Measurements from ENCODE around the gene GCLC. TPM values are rescaled to one million over a fixed set of nuclear protein-coding genes. Genes with fewer than 3 reads are reported as not detected.
A peak's percentile ranks its signal among the peaks of the same experiment; 100 is the strongest.

Gene GCLC
- total and polyA plus RNA-seq, 10 of the 15 experiments (the other 5 are each of a cell fraction or from before 2014, with no cell fraction given): 6.5 to 23.6 (median 12.5) TPM

- FAIRE-seq (no peak), ATAC-seq (no peak), DNase-seq (ENCODE audit: low read depth, low spot score) (no peak)
- no TSS peak for BruUV-seq (replicated peaks)
- no peaks in the 10 kb centered on the region; the same call in 2 of the 3 replicates for H3K9me3 ChIP-seq (replicated peaks; ENCODE audit: control insufficient read depth, insufficient read depth, low read length)
- intact Hi-C loops (cut with micrococcal nuclease; ENCODE audit: unreplicated experiment) (no loop called here), in situ Hi-C loops (cut with MboI) (no loop called here)
- H3K79me2 ChIP-seq (ENCODE audit: control insufficient read depth, insufficient read depth, low read length): peaks cover 12% of the 10 kb centered on the region
- peaks cover 0 to 6% of the 10 kb centered on the region in 2 experiments; a peak in 1 of 4 replicates for H3K27me3 ChIP-seq (replicated peaks in 1 of 2; ENCODE audit: control insufficient read depth in 2 of 2, insufficient read depth in 2 of 2, low read length in 1 of 2)
- H3K9ac ChIP-seq (ENCODE audit: control insufficient read depth, insufficient read depth, low read length): no peak overlapping the region
- no peak overlapping the region for H3K27ac ChIP-seq (ENCODE audit: control insufficient read depth, insufficient read depth)
- peaks cover 5% of the 10 kb centered on the region; the same call in 1 of the 2 replicates for H3K4me1 ChIP-seq (ENCODE audit: control insufficient read depth, insufficient read depth, low read length)
- H4K20me1 ChIP-seq (ENCODE audit: control insufficient read depth, insufficient read depth): no peaks in the 10 kb centered on the region
- H2AFZ ChIP-seq (ENCODE audit: control insufficient read depth, low read depth, low read length): no peak overlapping the region
- H3K4me3 ChIP-seq: no peak overlapping the region
- ChIA-PET RAD21 (ENCODE audit: unreplicated experiment) (no interaction called here), SMC1A (ENCODE audit: uncharacterized antibody, unreplicated experiment) (interaction anchor here (0.7 kb wide), 1 partner anchor 150 kb away, joined by 3 read pairs; no protein-coding TSS in a partner anchor), CTCF (interaction anchor here (0.5 to 2.5 kb wide), 3 partner anchors 47 to 115 kb away, joined by 3 to 13 read pairs (median 3); no protein-coding TSS in a partner anchor), POLR2A (interaction anchor here (0.6 to 0.7 kb wide), 2 partner anchors 8 to 167 kb away, joined by 3 read pairs; no protein-coding TSS in a partner anchor)
- H3K4me2 ChIP-seq (ENCODE audit: control insufficient read depth, insufficient read depth): no peak overlapping the region
- WGBS (ENCODE audit: insufficient coverage, insufficient replicate concordance, low lambda C conversion rate, missing lambda C conversion rate): 97% methylated on average over 7 of the region's 7 CpGs
- no peaks in the 10 kb centered on the region for H3K36me3 ChIP-seq (ENCODE audit: control insufficient read depth in 2 of 2, insufficient read depth in 2 of 2, low read length in 1 of 2)
- TF ChIP-seq ZBTB33 (IDR thresholded peaks at IDR 0.05): no peak
Measured at GRCh38 chr6:53541900-53542299, 3.0 kb downstream of the GCLC start.

GRCh38 chr6:53540129-53540692 is 4.7 kb downstream of the GCLC start:
- Histone ChIP-seq H3K27ac (ENCODE audit: control insufficient read depth, insufficient read depth) (no peak overlapping the region), H3K4me1 (ENCODE audit: control insufficient read depth, insufficient read depth, low read length) (peaks cover 5% of the 10 kb centered on the region; the same call in 1 of the 2 replicates), H3K4me2 (ENCODE audit: control insufficient read depth, insufficient read depth) (0 out of 2 replicates have a peak overlapping the region, but pooled peaks have one; percentile 2), H3K9ac (ENCODE audit: control insufficient read depth, insufficient read depth, low read length) (no peak overlapping the region), H3K27me3 (replicated peaks in 1 of 2; ENCODE audit: control insufficient read depth in 2 of 2, insufficient read depth in 2 of 2, low read length in 1 of 2) (no peaks in the 10 kb centered on the region), H3K36me3 (ENCODE audit: control insufficient read depth in 2 of 2, insufficient read depth in 2 of 2, low read length in 1 of 2) (no peaks in the 10 kb centered on the region), H3K9me3 (replicated peaks; ENCODE audit: control insufficient read depth, insufficient read depth, low read length) (no peaks in the 10 kb centered on the region), H3K79me2 (ENCODE audit: control insufficient read depth, insufficient read depth, low read length) (peaks cover 12% of the 10 kb centered on the region), H4K20me1 (ENCODE audit: control insufficient read depth, insufficient read depth) (no peaks in the 10 kb centered on the region), H3K4me3 (no peak overlapping the region), H2AFZ (ENCODE audit: control insufficient read depth, low read depth, low read length) (no peak overlapping the region)
- FAIRE-seq (no peak), DNase-seq (ENCODE audit: low read depth, low spot score) (no peak), ATAC-seq (no peak)
- in situ Hi-C loops (cut with MboI): no loop called here
- ChIA-PET CTCF (interaction anchor here (1.0 to 1.5 kb wide), 2 partner anchors 47 to 110 kb away, joined by 4 to 5 read pairs; no protein-coding TSS in a partner anchor), RAD21 (ENCODE audit: unreplicated experiment) (interaction anchor here (1.2 kb wide), 1 partner anchor 47 kb away, joined by 4 read pairs; no protein-coding TSS in a partner anchor), POLR2A (interaction anchor here (0.6 kb wide), 1 partner anchor 249 kb away, joined by 3 read pairs; no protein-coding TSS in a partner anchor), SMC1A (ENCODE audit: uncharacterized antibody, unreplicated experiment) (no interaction called here)
- WGBS (ENCODE audit: insufficient coverage, insufficient replicate concordance, low lambda C conversion rate, missing lambda C conversion rate): 53% methylated on average over 4 of the region's 4 CpGs
- BruUV-seq (replicated peaks): no TSS peak
- TF ChIP-seq SPI1 (IDR thresholded peaks at IDR 0.05; ENCODE audit: borderline replicate concordance, insufficient read depth, low read depth, low read length): peak; percentile 73; the same call in 1 of the 2 replicates
- no peak for TF ChIP-seq RAD51 (IDR thresholded peaks at IDR 0.05)
- TF ChIP-seq TARDBP (IDR thresholded peaks at IDR 0.05; ENCODE audit: borderline replicate concordance): no peak
- intact Hi-C loops (cut with micrococcal nuclease; ENCODE audit: unreplicated experiment): no loop called here

Data from GM12878 (cell line).